K562 (cell line): ENCODE data around the gene RPL9. TPM values are rescaled to one million over a fixed set of nuclear protein-coding genes. Genes with fewer than 3 reads are reported as not detected.

Experiments used
- CREB1 ChIP-seq, 2 experiments: sonication (generic) in 1 of 2; formaldehyde crosslinking in 1 of 2; IDR thresholded peaks; 2 replicates each; pipeline versions ENCODE4 v1.6.1 to v1.8.0; 2012 to 2022; ENCODE audit warnings: inconsistent platforms in 1 of 2, mild to moderate bottlenecking in 1 of 2, missing genetic modification reagents in 1 of 2, moderate library complexity in 1 of 2
- FOXK2 ChIP-seq, 2 experiments: fragments of 450-650 bp; IDR thresholded peaks in 1 of 2; conservative IDR thresholded peaks in 1 of 2; 2 replicates each; pipeline ENCODE4 v1.6.1; 2016; ENCODE audit warnings: low read depth in 2 of 2, mild to moderate bottlenecking in 1 of 2
- GTF2F1 ChIP-seq: IDR thresholded peaks from 2 replicates; pipeline ENCODE4 v1.6.1; 2011; ENCODE audit warnings: low read depth, low read length, improper control_type of control experiment
- NFRKB ChIP-seq: fragments of 450-650 bp; IDR thresholded peaks from 2 replicates; pipeline ENCODE4 v1.6.1; 2016; ENCODE audit warnings: low read depth
- SETDB1 ChIP-seq: IDR thresholded peaks from one replicate; pipeline ENCODE4 v1.6.1; 2012; ENCODE audit warnings: low read length, control low read depth, inconsistent platforms
- SMARCA5 ChIP-seq: fragments of 450-650 bp; IDR thresholded peaks from 2 replicates; pipeline ENCODE4 v1.6.1; 2016
- TFAM ChIP-seq: fragments of 250-450 bp; sonication (Bioruptor Pico); conservative IDR thresholded peaks from 2 replicates; pipeline ENCODE4 v1.5.0; 2021; ENCODE audit warnings: mild to moderate bottlenecking, moderate library complexity
- TSC22D4 ChIP-seq: fragments of 450-650 bp; IDR thresholded peaks from 2 replicates; pipeline ENCODE4 v1.6.1; 2016; ENCODE audit warnings: missing genetic modification characterization, missing biosample characterization, control low read depth
- XRCC3 ChIP-seq: fragments of 450-650 bp; IDR thresholded peaks from 2 replicates; pipeline ENCODE4 v1.6.1; 2017; ENCODE audit warnings: mild to moderate bottlenecking, moderate library complexity
- ZNF12 ChIP-seq: sonication (generic); formaldehyde crosslinking; IDR thresholded peaks from 2 replicates; pipeline ENCODE4 v1.4.0; 2020; ENCODE audit warnings: mild to moderate bottlenecking, missing genetic modification reagents
- ZNF644 ChIP-seq: fragments of 200-800 bp; sonication (Bioruptor generic); IDR thresholded peaks from 2 replicates; pipeline ENCODE4 v1.6.1; 2016; ENCODE audit warnings: low read depth, missing genetic modification characterization, missing compliant biosample characterization
- polyA plus RNA-seq, 8 experiments: library from polyadenylated mRNA; depleted of rRNA in 4 of 8; stranded (reverse) in 5 of 8; unstranded in 3 of 8; fragments of >200 nt; fragmentation: Nextera tagmentation in 2 of 8; fragmentation: Illumina TruSeq in 1 of 8; extraction: Ambion mirVana in 2 of 8; extraction: Trizol in 1 of 8; gene quantifications; 2 replicates each; pipeline versions ENCODE4 v1.2.1 to v1.2.3, GENCODE V29; 2011 to 2014; ENCODE audit warnings: inconsistent platforms in 1 of 8, missing spikeins in 1 of 8
- total RNA-seq, 7 experiments: library from RNA; depleted of rRNA in 6 of 7; stranded (reverse); fragments of >200 nt in 6 of 7; fragmentation: Illumina TruSeq in 2 of 7; extraction: Trizol in 2 of 7; gene quantifications; 2 replicates each; pipeline versions ENCODE4 v1.2.1 to v1.2.3, GENCODE V29; 2011 to 2021; ENCODE audit warnings: low replicate concordance in 1 of 7
- TF ChIP-seq, protein P1 (sequence below), 2 experiments: fragments of 450-650 bp; IDR thresholded peaks; 2 replicates each; pipeline ENCODE4 v1.6.1; 2018; ENCODE audit warnings: mild to moderate bottlenecking in 2 of 2, low read depth in 1 of 2; ENCODE audit not compliant: partially characterized antibody in 2 of 2
- TF ChIP-seq, protein P2 (sequence below): fragments of 200-600 bp; sonication (generic); IDR thresholded peaks from one replicate; pipeline ENCODE4 v1.6.1; 2012; ENCODE audit warnings: mild to moderate bottlenecking, low read depth, low read length, inconsistent platforms

The RPL9 gene
- total and polyA plus RNA-seq, 9 of the 15 experiments (the other 6 are each of a cell fraction or from before 2014, with no cell fraction given) = 1,925 to 5,178 (median 3,033) TPM

DNA sequence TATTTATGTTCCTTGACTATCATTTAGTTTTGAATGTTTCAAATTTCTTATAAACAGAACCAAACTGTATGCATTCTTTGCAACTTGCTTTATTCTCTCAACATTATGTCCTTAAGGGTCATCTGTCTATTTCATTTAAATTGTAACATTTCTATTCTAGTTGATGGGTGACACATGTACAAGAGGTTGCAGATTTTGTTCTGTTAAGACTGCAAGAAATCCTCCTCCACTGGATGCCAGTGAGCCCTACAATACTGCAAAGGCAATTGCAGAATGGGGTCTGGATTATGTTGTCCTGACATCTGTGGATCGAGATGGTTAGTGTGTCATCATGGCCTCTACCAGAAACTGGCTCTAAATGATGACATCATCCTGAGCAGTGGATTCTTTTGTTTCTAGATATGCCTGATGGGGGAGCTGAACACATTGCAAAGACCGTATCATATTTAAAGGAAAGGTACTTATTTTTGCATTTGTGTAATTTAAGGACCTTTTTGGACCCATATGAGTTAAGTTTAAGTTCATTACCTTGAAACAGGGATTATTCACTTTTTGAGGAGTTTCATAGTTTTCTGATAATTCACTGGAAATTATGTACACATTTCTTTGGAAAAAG lies 6.3 kb upstream of the RPL9 start (continued):
- TF ChIP-seq, protein P1, sequence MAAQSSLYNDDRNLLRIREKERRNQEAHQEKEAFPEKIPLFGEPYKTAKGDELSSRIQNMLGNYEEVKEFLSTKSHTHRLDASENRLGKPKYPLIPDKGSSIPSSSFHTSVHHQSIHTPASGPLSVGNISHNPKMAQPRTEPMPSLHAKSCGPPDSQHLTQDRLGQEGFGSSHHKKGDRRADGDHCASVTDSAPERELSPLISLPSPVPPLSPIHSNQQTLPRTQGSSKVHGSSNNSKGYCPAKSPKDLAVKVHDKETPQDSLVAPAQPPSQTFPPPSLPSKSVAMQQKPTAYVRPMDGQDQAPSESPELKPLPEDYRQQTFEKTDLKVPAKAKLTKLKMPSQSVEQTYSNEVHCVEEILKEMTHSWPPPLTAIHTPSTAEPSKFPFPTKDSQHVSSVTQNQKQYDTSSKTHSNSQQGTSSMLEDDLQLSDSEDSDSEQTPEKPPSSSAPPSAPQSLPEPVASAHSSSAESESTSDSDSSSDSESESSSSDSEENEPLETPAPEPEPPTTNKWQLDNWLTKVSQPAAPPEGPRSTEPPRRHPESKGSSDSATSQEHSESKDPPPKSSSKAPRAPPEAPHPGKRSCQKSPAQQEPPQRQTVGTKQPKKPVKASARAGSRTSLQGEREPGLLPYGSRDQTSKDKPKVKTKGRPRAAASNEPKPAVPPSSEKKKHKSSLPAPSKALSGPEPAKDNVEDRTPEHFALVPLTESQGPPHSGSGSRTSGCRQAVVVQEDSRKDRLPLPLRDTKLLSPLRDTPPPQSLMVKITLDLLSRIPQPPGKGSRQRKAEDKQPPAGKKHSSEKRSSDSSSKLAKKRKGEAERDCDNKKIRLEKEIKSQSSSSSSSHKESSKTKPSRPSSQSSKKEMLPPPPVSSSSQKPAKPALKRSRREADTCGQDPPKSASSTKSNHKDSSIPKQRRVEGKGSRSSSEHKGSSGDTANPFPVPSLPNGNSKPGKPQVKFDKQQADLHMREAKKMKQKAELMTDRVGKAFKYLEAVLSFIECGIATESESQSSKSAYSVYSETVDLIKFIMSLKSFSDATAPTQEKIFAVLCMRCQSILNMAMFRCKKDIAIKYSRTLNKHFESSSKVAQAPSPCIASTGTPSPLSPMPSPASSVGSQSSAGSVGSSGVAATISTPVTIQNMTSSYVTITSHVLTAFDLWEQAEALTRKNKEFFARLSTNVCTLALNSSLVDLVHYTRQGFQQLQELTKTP (IDR thresholded peaks at IDR 0.05; ENCODE audit: low read depth in 1 of 2, partially characterized antibody in 2 of 2) = peak in 1 of 2 experiments; percentile 16
- TF ChIP-seq ZNF644 (tag) (peak; percentile 61; the same call in 1 of the 2 replicates), GTF2F1 (no peak), XRCC3 (no peak), FOXK2 (conservative IDR thresholded peaks at IDR 0.05 in 1 of 2, IDR thresholded peaks at IDR 0.05 in 1 of 2; ENCODE audit: low read depth in 2 of 2) (peak; percentile 74 to 77), TSC22D4 (tag) (no peak), CREB1 (IDR thresholded peaks at IDR 0.05) (peak; percentile 88), CREB1 (CRISPR knock-in tag; IDR thresholded peaks at IDR 0.05) (peak; percentile 82), SMARCA5 (no peak), NFRKB (0 out of 2 replicates have a peak, but pooled peaks have one; percentile 72), SETDB1 (no peak), ZNF12 (no peak), TFAM (no peak)
- TF ChIP-seq, protein P2, sequence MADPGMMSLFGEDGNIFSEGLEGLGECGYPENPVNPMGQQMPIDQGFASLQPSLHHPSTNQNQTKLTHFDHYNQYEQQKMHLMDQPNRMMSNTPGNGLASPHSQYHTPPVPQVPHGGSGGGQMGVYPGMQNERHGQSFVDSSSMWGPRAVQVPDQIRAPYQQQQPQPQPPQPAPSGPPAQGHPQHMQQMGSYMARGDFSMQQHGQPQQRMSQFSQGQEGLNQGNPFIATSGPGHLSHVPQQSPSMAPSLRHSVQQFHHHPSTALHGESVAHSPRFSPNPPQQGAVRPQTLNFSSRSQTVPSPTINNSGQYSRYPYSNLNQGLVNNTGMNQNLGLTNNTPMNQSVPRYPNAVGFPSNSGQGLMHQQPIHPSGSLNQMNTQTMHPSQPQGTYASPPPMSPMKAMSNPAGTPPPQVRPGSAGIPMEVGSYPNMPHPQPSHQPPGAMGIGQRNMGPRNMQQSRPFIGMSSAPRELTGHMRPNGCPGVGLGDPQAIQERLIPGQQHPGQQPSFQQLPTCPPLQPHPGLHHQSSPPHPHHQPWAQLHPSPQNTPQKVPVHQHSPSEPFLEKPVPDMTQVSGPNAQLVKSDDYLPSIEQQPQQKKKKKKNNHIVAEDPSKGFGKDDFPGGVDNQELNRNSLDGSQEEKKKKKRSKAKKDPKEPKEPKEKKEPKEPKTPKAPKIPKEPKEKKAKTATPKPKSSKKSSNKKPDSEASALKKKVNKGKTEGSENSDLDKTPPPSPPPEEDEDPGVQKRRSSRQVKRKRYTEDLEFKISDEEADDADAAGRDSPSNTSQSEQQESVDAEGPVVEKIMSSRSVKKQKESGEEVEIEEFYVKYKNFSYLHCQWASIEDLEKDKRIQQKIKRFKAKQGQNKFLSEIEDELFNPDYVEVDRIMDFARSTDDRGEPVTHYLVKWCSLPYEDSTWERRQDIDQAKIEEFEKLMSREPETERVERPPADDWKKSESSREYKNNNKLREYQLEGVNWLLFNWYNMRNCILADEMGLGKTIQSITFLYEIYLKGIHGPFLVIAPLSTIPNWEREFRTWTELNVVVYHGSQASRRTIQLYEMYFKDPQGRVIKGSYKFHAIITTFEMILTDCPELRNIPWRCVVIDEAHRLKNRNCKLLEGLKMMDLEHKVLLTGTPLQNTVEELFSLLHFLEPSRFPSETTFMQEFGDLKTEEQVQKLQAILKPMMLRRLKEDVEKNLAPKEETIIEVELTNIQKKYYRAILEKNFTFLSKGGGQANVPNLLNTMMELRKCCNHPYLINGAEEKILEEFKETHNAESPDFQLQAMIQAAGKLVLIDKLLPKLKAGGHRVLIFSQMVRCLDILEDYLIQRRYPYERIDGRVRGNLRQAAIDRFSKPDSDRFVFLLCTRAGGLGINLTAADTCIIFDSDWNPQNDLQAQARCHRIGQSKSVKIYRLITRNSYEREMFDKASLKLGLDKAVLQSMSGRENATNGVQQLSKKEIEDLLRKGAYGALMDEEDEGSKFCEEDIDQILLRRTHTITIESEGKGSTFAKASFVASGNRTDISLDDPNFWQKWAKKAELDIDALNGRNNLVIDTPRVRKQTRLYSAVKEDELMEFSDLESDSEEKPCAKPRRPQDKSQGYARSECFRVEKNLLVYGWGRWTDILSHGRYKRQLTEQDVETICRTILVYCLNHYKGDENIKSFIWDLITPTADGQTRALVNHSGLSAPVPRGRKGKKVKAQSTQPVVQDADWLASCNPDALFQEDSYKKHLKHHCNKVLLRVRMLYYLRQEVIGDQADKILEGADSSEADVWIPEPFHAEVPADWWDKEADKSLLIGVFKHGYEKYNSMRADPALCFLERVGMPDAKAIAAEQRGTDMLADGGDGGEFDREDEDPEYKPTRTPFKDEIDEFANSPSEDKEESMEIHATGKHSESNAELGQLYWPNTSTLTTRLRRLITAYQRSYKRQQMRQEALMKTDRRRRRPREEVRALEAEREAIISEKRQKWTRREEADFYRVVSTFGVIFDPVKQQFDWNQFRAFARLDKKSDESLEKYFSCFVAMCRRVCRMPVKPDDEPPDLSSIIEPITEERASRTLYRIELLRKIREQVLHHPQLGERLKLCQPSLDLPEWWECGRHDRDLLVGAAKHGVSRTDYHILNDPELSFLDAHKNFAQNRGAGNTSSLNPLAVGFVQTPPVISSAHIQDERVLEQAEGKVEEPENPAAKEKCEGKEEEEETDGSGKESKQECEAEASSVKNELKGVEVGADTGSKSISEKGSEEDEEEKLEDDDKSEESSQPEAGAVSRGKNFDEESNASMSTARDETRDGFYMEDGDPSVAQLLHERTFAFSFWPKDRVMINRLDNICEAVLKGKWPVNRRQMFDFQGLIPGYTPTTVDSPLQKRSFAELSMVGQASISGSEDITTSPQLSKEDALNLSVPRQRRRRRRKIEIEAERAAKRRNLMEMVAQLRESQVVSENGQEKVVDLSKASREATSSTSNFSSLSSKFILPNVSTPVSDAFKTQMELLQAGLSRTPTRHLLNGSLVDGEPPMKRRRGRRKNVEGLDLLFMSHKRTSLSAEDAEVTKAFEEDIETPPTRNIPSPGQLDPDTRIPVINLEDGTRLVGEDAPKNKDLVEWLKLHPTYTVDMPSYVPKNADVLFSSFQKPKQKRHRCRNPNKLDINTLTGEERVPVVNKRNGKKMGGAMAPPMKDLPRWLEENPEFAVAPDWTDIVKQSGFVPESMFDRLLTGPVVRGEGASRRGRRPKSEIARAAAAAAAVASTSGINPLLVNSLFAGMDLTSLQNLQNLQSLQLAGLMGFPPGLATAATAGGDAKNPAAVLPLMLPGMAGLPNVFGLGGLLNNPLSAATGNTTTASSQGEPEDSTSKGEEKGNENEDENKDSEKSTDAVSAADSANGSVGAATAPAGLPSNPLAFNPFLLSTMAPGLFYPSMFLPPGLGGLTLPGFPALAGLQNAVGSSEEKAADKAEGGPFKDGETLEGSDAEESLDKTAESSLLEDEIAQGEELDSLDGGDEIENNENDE = no peak
